ENCODE data around the gene DHX35. TPM values are rescaled to one million over a fixed set of nuclear protein-coding genes. Genes with fewer than 3 reads are reported as not detected.

Gene DHX35
- total and polyA plus RNA-seq, 2 of the 8 experiments (the other 6 are each of a cell fraction or from before 2014, with no cell fraction given), result 21.9 to 27.7 TPM

- TF ChIP-seq SIN3A (conservative IDR thresholded peaks at IDR 0.05 in 1 of 2, IDR thresholded peaks at IDR 0.05 in 1 of 2; ENCODE audit: low read depth in 1 of 2, low read length in 2 of 2) (no peak), RNF2 (IDR thresholded peaks at IDR 0.05; ENCODE audit: borderline replicate concordance, low read depth, low read length, missing control alignments, poor library complexity, severe bottlenecking) (no peak), HDAC6 (IDR thresholded peaks at IDR 0.05; ENCODE audit: low read depth, low read length) (no peak), SP2 (IDR thresholded peaks at IDR 0.05; ENCODE audit: low read length) (no peak), GTF2F1 (IDR thresholded peaks at IDR 0.05; ENCODE audit: borderline replicate concordance, low read depth, low read length) (no peak), CTCF (IDR thresholded peaks at IDR 0.05; ENCODE audit: control extremely low read depth in 1 of 3, insufficient read depth in 1 of 3, low read depth in 1 of 3, low read length in 3 of 3) (no peak), POLR2AphosphoS5 (IDR thresholded peaks at IDR 0.05; ENCODE audit: low read depth, low read length) (no peak)
Observed at GRCh38 chr20:38963745-38964144, 1.6 kb downstream of the DHX35 start (continued).
